ENCODE measurements around the gene CTF1.

GRCh38 chr16:30927789-30928378 is 31.5 kb downstream of the CTF1 start:
- TF ChIP-seq GATA3 (IDR thresholded peaks at IDR 0.05; ENCODE audit: low read depth, low read length) (no peak), GATA2 (IDR thresholded peaks at IDR 0.05; ENCODE audit: low read depth, low read length) (no peak)
